Ureter (tissue), 1 donor: ENCODE data around the gene TRIO. TPM values are rescaled to one million over a fixed set of nuclear protein-coding genes. Genes with fewer than 3 reads are reported as not detected.

Source experiments
- DNase-seq: peaks from one replicate; pipeline ENCODE4 v3.0.0-alpha.2; 2020; ENCODE audit warnings: low spot score
- total RNA-seq: library from RNA; stranded (reverse); gene quantifications from one replicate; pipeline ENCODE4 v1.2.4, GENCODE V29; 2023
- donor health status: DM: yes; HTN: yes; CAD: no.

Gene TRIO
- total RNA-seq, 1 donor from 2014 or later: 216 TPM

DNA sequence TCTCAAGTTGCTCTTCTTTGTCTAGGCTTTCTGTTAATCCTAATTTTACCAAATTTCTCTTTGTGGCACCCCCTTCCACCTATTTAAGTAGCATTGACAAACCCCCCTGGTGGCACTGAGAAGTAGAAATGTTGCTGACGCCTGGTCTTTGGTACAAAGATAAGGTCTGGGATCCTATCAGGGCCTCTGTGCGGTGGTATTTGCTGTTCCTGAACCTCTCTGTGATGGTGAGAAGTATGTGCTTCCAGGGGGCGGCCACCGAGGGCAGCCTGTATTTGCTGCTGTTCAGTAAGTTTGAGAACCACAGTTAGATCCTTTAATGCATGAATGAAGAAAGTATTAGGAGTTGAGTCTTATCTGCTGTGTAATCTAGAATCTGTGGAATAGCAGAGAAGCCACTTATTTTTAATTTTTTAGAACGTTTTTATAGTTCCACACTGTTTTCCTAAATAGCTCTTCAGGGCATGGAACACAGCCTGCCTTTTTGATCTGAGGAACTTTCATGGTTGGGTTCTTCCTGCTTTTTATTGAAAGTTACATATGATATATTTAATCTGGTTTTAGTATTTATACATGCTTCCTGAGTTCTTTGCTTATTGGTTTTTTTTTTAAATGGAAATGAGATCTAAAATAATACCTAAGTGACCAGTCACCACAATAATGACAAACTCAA is 124.2 kb downstream of the TRIO start:
- DNase-seq: no peak

DNA sequence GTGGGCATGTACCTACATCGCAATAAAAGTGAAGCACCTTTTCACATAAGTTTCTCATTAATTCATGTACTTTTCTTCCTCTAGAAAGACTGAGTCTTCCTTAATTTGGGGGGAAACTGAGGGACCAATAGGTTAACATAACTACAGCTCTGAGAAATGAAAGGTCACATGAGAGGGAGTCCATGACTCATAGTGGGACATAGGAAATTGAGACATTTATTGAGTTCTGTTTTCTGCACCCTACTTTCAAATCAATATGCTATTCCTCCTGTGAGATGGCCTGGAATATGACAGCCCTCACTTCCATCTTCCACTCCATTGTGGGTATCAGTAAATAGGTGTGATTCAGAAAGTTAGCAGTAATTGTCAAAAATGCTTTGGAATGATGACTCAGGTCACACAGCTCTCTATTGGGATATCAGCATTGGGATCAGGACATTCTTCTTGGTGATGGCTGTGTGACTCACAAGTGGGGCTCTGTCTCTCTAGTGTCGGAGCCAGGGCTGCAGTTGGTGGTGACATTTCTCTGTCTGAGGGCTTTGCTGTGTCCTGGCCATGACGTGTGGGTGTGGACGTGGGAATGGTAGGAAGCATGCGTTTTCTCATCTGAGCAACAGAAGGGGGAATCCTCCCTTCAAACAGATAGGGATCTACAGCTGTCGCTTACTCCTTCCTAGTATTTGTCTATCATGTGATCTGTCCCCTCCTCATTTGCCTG is 125.0 kb downstream of the TRIO start:
- no peak for DNase-seq

DNA sequence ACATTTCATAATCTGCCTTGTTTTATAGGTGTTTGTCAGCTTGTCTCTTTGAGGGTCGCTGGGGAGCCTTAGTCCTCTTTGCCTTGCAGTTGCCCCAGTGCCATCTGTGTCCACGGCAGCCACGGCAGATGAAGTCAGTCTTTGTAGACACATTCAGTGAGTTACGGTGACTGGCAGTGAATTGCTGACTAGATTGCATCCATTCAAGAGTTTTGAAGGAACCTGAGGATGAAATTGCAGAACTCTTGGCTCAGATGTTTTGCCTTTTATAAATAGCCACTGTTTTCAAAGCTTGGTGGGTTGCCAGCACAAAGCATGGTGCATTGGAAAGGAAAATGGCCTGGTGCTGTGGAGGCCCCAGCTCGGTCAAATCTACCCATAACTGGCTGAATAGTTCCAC is 125.6 kb downstream of the TRIO start:
- no peak for DNase-seq

DNA sequence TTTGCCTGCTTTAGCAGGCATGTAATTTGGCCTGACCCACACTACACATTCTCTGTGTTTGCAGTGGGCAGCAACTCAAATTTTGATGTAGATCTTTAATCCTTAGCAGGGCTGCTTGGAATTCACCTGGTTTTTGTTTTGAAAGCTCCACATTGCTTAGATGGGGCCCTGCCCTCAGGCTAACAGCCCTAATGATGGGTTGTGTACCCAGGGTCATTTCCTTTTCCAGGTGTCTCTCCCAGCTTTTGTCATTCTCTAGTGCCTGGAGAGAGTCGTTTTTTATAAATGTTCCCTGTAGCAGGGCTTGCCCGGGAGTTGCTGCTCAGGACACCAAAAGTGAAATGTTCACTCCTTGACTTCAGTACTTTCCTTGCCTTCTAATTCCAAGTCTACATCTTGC is 126.3 kb downstream of the TRIO start:
- no peak for DNase-seq

DNA sequence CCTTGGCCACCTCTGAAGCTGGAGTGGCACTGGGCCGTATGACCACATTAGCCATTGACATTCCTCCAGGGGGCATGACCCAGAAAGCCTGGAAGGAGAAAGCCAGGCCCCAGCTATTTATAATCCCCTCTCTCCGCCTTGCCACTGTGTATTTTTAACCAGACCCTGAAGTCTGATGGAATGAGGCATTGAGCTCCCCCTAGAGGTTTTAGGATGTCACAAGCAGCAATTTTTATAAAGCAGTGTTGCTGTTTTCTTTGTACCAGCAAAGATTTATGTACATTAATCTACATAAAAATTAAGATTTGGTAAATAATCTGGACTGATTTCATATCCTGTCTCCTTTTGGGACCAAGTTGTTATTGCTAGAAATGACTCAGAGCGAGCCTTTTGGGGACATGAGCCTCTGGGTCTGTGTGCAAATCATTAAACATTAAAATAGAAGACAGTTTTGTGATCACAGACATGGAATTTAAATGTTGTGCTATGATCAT is 127.1 kb downstream of the TRIO start:
- no peak for DNase-seq

DNA sequence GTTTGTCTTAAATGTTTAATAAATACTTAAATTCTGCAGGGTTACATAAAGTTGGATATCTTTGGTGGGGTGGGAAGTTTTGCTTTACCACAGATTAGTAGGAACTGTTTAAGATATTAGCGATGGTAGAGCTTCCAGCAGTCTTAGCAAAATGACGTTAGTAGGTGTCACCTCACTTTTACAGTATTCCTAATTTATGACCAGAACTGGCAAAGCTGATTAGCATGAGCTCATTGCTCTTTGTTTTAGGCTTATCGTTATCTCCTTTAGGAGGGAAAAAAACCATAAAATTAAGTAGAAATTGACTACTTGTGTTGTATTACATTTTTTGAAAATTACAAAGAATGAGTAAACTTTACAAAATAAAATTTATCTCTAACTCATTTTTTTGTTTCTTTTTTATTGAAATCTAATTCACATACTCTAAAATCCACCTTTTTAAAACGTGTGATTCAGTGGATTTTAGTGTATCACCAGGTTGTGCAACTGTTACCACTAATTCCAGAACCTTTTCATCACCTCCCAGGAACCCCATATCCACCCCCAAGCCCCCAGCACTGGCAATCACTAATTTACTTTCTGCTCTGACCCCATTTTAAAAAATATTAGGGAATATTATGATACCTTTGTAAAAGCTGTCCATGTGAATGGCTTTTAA is 129.5 kb downstream of the TRIO start:
- DNase-seq: no peak

DNA sequence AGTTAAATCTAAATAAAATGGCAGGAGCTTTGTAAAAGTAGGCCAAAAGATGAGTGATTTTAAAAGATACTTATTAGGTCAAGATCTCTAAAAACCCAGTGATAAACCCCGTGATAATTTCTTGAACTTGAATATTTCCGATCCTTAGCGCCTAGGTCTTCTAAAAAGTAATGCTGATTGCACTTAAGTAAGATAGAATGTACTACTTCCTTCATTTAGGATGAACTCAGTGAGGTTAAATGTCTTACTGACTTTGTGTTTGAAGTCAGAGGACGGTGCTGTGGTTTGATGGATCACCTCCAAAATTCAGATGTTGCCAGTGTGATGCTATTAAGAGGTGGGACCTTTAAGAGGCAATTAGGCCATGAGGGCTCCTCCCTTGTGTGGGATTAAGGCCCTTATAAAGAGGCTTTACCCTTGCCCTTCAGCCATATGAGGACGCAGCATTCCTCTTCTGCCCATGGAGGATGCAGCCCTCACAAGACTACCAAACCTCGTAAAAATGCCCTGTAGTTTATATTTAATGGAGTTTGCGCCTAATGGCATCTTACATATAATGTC is 130.1 kb downstream of the TRIO start:
- no peak for DNase-seq

DNA sequence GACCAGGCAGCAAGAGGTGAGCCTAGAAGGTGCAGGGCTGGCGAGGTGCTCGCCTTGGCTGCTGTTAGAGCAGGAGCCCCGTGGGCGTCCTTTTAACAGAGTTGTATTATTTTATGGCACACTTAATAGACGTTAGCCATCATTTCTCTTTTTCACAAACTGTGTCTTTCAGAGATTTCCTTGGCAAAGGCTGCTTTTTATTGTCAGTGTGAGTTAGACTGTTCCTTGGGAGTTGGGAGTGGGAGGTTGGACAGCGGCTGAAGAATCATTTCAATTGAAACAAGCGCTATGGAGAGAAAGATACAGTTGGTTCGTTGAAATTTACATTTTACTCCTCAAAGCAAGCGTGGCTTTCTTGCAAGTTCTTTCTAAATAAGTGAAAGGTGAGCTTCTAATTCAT is 133.2 kb downstream of the TRIO start:
- DNase-seq: no peak

DNA sequence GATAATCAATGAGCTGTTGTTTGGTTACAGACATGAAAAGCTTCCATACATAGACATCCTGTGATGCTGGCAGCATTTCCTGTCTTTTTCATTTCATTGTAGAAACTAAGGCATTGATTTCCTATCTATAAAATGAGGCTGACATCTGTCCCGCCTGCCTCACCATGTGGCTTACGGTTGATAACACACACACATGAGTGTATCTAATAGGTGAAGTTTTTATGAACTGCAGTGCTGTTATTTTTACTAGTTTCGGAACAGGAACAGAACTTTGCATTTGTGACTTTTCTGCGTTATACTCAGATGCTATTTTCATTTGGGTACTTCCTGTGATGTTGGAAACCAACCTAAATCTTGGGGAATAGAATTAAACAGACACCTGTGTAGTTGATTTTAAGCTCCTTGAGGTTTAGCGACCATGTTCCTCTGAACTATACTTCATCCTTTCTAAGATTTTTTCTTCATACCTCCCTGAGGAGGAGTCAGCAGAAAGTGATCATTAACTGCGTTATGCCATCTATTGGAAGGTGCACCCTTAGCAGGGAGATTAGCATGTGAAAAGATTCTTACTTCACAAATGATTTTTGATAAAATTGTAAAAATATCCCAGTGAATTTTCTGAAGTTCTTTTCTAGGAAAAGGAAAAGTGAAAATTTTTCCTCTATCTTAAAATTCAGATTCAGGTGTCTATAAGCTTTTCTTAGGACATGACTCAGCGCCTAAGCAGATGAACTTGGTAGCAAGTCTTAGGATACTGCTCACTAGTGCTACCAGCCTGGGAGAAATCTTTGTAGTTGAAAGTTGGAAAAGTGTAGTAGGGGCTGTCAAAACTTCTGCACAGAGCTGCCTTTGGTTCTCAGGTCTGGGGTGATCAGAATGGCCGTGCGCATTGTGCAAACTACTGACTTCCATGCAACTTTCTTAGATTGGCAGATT is 134.5 kb downstream of the TRIO start:
- DNase-seq: no peak

DNA sequence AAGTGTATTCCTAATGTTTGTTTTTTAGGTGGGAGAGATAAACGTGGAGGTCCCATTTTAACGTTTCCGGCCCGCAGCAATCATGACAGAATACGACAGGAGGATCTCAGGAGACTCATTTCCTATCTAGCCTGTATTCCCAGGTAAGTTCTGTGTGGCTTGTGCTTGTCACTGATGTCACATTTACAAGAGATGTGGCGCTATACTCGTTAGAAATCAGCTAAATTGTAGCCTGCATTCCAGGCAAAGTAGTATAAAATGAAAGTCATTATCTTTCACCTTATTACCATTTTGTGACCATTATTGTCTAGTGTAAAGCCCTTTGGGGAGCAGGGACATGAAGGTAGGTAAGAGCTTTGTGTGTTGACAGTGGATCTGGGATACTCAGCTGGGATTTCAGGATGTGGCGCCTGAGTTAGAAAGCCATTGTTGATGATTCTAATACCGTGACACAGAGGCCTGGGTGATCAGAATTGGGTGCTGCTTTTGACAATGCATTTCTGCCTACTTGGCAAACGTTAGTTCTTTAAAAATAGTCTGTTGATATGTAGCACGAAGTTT is 137.2 kb downstream of the TRIO start:
- no peak for DNase-seq

DNA sequence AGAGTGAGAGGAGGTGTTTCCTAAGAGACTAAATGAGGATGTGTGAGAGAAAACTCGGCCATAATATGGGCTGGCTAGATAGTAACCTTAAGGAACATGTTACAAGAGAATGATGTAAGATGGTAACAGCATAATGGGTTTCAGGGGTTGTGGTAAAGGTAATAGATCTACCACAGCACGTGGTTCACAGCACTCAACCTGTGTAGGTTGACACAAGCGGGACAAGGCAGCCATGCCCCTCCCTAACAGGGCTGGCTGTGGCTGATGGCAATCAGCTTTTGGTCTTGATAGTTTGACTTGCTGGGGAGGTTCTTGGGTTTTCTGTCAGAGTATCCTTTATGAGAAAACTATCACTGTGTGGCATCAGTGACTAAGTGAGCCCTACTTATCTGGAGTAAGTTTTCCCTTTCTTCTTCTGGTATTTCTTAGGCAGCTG is 138.6 kb downstream of the TRIO start:
- no peak for DNase-seq

DNA sequence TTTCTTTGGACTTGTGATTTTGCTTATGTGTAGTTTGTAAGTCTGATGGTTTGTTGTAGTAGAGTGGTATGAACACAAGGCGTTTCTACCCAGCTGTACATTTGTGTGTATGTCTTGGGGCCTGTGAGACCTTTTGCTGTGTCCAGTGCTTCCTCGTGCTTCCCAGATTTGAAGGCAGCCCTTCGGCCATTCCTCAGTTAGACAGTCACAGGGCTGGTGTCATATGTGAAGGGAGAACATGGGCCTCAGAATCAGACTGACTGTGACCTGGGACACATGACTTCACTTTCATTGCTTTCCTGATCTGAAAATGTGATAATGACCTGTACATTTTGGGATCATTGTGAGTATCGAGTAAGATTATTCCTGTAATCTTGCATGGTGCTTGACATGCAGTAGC is 140.0 kb downstream of the TRIO start:
- DNase-seq: no peak

DNA sequence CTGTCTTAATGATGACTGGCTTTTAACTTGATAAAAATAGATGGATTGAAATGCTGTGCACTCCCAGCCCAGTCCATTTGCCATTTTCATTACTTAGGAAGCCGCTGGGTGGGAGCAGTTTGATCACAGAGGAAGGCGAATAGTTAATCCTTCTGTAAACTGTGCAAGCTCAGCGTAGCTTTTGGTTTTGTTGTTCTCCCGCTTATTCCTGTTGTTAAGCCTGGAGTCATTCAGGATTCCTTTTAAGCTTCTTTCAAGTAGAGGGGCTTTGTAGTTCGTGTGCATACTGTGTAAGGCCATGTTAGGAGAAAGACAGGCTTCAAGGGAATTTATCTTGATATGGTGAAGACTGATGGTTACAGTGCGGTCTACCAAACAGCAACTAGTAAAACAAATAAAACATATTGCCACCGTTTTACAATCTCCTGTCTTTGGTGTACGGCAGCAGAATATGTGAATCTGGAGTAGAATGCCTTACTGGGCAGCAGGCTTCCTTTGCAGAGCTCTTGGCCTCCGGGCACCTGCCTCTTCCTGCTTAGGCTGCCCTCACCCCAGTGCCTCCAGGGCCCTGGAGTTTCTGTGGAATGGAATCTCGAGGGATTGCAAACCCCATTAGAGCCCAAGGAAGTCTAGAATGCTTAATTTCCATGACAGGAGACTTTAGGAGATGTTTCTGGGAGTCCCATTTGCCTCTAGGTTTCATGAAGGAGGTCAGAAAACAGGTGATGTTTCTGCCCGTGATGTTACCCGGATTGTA is 141.4 kb downstream of the TRIO start:
- DNase-seq: no peak

DNA sequence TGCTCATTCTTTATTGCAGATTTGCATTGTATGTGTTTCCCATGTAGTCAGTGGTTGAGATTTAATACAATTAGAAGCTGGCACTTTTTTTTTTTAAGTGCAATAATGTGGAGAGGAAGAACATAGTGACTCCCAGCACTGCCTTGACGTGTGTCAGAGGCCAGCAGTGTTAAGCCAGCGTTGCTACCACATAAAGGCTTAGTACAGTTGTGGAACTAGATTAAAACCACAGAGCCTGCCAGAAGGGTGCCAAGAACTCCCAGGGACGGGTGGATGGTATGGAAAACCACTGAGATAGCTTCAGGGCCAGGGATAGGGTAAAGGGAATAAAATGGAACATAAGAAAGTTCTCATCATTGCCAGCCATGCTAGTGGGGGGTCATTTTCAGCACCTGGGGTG is 142.9 kb downstream of the TRIO start:
- DNase-seq: no peak

DNA sequence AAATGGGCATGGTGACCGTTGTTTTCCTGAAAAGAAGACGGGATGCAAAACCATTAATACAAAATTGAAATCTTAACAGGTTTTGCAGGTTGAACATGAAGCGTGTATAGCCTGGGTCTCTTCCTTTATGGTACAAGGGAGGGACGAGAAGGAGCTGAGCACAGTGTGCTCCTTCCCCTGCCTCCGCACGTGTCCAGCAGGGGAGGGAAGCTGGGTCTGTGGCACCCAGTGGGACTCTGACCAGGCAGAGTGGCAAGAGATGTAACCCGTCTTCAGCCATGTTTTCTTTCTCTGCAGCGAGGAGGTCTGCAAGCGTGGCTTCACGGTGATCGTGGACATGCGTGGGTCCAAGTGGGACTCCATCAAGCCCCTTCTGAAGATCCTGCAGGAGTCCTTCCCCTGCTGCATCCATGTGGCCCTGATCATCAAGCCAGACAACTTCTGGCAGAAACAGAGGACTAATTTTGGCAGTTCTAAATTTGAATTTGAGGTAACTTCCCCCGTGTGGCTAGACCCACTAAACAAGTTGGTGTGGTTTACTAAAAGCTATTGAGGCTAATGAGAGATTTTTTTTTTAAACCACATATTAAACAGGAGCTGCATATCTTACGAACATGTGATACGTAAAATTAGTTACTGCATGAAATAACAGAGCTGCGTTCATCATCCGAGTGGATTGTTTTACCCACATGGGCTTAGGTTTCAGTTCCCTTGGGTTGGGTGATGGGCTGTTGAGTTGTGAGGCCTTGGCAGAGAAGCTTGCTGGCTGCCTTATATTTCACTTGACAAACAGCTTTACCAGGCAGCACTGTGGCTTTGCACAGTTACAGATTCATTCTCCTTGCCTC is 143.7 kb downstream of the TRIO start:
- no peak for DNase-seq

DNA sequence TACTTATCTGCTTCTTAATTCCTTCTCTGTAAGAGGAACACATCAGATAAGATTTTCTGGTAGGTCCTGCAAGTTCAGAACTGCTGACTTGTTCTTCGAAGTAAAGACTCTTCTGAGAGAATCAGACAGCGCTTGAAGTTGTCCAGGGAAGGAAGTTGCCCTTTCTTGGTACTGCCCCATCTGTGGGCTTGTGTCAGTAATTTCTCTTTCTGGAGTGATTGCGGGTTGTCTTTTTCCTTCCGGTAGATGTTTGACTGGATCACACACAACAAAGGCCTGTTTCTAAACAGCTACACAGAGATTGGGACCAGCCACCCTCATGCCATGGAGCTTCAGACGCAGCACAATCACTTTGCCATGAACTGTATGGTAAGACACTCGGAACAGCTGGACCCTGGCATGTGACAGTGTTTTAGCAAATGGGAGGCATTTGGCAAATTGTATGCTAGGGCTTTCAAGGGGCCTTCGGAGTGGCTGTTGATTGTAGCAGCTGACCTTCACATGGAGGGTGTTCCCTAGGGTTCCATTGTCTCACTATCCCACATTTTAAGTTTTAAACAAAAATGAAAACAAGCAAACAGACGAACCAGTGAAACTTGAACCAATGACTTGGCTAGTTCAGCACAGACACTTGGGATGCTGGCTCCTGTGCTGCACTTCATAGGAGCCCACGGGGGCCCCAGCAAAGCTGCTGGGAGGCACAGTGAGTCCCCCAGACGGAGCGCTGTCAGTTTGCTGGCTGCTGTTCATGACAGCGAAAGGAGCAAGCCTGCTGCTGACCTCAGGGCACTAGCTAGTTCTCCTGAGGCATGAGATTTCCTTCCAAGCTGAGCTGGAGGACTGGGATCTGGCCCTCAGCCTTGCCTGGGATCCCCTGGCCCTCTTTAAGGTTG is 149.9 kb downstream of the TRIO start:
- DNase-seq: no peak

DNA sequence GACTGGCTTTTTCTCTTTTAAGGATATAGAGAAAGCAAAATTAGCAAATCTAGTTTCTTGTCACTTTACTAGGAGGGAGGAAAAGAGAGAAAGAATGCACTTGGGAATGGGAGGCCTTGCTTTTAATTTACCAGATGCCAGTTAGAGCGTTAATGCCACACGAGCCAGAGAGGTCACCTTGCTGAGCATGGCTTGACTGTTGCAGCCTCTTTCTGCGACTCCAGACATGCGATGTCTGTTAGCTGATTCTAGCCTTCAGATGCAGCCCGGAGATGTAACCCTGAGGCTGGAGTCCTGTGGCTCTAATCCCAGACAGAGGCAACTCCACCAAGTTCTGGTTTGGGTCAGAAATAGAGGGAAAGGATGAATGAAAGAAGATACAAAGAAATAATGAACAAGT is 152.5 kb downstream of the TRIO start:
- no peak for DNase-seq

DNA sequence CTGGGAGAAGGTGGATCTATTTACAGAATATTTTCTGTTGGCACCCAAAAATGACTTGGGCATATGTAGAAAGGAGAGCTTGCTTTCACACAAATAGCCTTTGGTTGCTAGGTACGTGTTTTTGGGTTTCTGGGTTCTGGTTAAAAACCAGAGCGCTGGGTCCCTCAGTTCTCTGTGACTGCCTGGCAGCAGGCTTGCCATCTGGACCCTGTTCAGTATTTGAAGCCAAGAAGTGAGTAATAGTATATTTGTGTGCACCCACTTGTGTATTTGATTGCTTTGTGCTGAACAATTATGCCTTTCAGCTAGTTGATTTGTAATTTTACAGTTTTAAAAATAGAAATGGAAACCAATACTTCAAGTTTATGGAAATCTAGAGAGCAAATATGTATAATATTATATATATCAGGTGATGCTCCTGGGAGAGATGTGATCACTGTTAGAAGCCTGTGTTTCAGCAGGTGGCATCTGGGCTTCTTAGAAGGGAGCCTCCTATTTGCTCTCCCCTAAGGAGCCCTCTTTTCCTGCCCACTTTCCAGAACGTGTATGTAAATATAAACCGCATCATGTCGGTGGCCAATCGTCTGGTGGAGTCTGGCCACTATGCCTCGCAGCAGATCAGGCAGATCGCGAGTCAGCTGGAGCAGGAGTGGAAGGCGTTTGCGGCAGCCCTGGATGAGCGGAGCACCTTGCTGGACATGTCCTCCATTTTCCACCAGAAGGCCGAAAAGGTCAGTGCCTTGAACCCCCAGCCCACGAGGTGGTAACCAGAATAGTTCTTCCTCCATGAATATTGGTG is 153.6 kb downstream of the TRIO start:
- DNase-seq: no peak
